Activated CD4-positive, CD25-positive, alpha-beta regulatory T cell (primary cell): ENCODE measurements around the gene PIGZ.
A peak's percentile ranks its signal among the peaks of the same experiment; 100 is the strongest.

Source experiments
- DNase-seq, 4 experiments: peaks; one replicate each; lab custom pipeline; 2025; lab: John Stamatoyannopoulos, UW

Gene PIGZ, protein sequence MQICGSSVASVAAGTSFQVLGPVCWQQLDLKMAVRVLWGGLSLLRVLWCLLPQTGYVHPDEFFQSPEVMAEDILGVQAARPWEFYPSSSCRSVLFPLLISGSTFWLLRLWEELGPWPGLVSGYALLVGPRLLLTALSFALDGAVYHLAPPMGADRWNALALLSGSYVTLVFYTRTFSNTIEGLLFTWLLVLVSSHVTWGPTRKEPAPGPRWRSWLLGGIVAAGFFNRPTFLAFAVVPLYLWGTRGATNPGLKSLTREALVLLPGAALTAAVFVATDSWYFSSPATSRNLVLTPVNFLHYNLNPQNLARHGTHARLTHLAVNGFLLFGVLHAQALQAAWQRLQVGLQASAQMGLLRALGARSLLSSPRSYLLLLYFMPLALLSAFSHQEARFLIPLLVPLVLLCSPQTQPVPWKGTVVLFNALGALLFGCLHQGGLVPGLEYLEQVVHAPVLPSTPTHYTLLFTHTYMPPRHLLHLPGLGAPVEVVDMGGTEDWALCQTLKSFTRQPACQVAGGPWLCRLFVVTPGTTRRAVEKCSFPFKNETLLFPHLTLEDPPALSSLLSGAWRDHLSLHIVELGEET

DNA sequence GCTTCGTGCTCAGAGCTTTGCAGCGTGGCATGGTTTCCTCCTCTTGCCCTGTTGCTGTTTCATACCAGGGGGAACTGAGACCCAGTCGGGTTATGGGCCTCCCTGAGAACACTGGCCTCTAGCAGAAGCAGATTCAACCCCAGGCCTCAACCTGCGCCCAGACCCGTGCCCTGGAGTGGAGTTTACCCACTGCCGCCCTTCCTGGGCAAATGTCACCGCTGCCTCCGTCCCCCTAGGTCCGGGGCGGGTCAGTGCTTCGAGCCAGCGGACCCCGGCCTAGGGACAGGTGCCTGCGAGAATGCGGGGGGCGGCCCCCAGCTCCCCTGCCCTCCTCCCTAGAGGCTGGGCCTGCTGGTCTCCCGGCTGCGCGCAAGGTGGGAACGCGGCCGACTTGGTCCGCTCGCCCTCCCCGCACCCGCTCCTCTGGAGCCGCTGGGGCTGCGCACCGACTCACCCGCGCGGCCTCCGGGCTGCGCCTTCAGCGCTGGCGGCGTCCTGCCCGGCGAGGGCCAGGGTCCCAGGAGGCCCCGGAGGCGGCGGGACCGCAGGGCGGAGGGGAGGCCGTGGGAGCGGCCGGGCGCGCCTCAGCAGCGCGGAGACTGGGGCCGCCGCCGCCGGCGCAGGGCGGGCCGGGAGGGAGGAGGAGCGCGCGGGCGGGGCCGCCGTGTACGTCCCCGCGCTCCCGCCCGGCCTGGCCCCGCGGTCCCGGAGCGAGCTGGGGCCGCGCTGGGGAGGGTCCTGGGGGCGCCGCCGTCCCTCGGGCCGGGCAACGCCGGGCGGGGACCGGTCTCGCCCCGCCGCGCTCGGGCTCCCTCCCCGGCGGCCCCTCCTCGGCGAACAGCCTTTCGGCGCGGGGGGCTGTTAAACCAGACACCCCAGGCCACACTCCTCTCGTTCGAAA lies at the start of gene PIGZ:
Gene PIGZ, minus strand, starts transcription at position 601 of the 901 bp plus-strand sequence. CDS start 16,802 bp downstream, outside the sequence.
- DNase-seq: peak in 1 of 4 experiments; percentile 21

DNA sequence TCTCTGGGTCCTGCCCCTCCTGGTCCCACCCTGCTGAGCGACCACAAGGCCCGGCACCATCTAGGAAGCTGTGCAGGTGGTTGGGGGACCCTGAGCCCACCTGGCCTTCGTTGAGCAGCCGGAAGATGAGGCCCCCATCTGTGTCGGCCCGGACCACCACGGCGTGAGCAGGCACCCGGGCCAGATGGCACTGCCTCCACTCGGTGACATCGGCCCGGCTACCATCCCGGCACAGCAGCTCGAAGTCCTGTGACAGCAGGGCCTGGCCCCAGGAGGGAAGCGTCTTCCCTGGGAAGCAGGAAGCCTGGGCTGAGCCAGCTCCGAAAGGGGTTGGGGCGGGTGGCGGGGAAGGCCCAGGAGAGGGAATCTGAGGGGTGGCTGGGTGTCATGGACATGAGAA lies 48.4 kb upstream of the PIGZ start:
- no peak for DNase-seq

DNA sequence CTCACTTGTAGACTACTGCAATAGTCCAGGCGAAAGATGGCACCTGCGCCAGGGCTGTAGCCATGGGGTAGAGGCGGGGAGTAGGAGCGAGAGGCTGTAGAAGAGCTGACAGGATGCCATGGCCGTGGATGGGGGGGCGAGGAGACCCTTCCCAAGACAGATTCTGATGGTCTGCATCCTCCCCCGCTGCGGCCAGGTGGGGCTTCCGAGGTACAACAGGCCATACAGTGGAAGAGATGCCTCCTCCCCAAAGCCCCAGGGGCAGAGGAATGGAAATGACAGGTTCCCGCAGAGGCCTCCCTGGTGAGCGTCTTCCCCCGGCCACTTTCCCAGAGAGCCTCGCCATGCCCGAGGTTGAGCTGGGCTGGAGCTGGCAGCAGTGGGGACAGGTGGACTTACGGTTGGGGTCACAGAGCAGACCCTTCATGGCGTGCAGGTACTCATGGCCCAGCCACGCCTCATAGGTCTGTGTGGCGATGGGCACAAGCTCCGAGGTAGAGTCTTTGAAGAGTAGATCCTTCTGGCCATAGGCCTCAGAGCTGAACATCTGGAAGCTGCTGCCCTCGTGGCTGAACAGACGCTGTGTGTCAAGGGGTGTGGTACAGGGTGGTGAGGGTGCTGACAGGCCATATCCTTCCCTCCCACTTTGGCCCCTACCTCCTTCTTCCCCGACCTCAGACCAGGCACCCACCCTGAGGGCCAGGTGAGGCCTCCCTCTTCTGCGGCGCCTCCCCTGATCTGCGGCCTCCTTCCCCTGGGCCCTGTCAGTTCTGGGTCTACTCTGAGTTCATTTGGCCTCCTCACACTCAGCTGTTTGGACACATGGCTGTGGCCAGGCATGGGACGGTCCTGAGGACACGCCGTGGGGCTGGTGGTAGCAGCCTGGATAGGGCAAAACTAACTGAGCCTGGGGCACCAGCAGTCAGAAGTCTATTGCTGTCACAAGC lies 47.4 kb upstream of the PIGZ start:
- no peak for DNase-seq

DNA sequence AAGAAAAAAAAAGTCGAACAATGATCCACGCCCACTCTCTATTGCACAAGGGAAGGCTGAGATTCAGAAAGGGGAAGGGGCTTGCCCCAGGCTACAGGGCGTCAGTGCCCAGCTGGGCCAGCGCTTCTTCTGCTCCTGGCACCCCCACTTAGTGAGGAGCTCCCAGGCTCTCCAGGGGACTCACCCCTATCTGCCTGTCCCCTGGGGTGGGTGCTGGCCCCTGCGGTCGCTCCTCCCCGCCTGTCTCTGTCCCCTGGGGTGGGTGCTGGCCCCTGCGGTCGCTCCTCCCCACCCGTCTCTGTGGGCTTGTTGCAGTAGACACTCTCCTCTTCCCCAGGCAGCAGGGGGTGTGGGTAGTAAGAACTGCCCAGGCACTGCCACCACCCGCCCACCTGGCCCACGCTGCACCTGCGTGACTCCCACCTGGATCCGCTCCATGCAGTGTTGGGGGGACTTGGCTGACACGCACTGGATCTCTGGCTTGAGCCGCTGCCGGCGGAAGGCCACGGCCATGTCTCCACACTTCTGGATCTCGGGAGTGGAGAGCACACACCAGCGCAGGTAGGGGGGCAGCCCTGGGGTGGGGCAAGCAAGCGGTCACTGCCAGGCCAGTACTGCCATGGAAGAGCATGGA lies 46.4 kb upstream of the PIGZ start:
- DNase-seq: no peak

DNA sequence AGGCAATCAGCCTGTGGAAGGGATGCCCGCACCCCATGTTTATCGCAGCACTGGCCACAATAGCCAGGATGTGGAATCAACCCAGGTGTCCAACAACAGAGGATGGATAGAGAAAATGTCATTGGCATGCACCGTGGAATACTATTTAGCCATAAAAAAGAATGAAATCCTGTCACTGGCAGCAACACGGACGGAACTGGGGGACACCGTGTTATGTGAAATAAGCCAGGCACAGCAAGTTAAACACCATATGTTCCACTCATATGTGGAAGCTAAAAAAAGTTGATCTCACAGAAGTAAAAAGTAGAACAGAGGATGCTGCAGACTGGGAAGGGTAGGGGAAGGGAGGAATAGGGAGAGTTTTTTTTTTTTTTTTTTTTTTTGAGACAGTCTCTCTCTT lies 45.4 kb upstream of the PIGZ start:
- DNase-seq: no peak

DNA sequence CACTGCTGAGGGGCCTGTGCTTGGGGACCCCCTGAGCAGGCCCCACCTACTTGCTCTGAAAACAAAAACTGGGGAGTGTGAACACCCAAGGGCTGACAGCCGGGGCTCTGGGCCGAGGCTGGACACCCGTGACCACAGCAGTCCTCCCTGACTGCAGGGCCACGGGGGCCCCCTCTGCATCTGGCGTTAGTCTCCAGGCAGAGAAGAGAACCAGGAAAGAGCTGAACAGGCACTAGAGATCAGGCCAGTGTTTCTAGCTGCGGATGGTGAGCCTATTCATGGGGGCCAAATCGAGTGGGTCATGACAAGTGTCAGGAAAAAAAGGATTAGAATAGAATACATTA lies 43.9 kb upstream of the PIGZ start:
- no peak for DNase-seq

DNA sequence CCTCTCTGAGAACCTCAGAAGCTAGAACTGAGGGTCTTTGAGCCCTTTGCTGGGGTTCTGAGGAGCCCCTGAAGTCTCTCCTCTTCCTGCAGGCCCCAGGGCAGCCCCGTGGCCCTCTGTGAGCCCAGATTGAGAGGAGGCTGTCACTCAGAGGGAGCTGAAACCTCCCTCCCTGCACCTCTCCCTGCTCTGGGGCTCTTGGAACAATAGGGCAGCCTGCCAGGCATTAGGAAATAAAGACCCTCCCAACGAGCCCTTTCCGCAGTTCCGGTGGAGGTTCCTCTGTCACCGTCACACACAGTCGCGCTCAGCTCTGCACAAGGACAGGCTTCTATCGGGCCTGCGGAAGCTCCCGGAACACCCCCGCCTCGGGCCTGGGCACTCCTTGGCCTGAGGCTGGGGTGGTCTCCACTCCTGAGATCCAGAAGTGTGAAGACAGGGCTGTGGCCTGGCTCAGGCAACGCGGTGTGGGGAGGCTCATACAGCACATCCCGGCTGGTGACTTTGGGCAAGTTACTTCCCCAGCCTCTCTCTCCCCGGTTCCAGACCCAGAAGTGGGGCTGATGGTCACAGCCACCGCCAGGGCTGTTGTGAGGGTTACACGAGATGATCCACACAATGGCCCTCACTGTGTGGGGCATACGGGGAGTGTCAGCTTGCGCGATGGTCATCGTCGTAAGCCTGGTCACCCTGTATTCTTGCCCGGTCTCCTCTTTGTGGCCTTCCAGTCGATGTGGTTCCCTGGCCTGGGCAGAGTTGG lies 43.3 kb upstream of the PIGZ start:
- no peak for DNase-seq

DNA sequence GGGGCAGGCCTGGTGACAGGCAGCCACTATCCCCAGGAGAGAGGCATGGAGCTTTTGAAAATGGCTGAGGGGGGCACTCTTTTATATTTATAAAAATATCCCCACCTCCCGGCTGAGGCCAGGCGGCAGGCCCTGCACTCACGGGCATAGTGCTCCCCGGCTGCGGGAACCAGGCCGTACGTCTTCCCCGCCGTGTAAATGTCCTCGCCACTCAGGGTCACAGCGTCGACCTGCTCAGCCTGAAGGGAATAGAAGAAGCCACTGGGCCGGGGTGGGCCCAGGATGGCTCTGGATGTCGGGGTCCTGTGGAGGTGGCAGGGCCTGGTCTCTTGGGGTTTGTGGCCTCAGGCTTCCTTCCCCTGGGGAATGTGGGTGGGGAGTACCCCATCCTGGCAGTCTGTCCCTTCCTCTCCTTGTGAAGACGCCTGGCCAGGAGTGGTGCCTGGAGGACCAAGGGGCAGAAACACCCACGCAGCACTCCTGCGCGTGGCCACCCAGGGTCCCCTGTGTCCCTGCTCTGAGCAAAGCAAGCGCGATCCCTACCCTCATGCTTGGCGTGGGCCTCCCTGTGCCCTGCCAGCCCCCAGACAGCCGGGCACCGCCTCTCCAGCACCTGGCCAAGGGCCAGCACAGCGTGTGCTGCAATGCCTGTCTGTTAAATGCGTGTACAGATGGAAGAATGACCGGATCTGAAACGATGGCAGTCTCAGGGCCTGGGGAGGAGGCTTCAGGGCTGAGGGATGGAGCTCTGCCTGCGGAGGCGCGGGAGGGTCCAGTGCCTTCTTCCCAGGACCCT lies 42.1 kb upstream of the PIGZ start:
- DNase-seq: no peak

DNA sequence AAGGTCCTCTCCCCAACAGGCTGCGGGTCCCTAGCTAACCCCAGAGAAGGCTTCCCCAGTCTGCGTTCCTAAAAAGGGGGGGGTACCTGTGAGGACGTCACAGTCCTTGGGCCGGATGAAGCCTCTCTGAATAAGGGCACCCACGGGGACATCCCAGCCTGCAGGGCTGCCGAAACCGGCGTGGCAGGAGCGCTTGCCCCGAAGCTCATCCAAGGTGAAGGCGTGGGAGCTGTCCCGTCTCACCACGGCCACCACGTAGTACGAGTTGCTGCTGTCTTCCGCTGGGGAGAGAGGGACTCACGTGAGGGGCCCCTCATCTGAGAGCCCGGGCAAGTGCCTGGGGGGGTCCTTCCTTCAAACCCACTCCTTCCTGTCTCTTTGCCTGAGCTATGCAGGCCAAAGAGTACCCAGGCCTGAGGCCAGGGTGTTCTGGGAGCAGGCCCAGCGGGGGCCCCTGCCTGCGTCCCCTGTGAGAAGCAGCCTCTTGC lies 40.9 kb upstream of the PIGZ start:
- DNase-seq: no peak

DNA sequence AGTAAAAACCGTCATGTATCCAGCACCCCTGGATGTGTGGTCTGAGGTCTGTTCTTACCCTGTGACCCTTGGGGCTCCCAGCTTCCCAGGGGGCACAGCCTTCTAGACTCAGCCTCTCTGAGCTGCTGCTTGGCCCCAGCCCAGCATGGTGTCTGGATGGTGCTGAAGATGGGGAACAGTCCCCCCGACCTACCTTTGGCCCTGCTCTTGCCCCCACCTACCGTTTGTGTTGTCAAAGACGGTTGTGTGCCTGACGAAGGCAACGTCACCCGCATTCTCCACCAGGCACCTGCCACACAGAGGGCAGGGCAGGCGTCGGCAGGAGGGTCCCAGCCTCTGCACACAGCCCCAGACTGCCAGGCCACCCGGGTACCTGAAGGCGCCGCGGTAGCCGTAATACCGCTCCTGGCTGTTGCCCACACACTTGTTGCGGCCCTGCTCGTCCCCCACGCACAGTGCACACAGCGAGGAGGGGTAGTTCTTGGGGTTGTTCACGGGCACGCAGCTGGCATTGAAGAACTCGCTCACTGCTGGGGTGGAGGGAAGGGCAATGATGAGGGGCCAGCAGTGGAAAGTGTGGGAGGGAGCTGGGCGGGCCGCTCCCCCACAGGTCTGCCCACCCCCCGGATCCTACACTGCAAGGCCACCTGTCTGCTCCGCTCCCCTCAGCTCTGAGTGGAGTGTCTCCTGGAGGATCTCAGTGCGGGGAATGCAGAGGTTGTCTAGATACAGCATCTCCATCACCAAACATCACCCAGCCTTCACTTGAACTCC lies 40.0 kb upstream of the PIGZ start:
- no peak for DNase-seq

DNA sequence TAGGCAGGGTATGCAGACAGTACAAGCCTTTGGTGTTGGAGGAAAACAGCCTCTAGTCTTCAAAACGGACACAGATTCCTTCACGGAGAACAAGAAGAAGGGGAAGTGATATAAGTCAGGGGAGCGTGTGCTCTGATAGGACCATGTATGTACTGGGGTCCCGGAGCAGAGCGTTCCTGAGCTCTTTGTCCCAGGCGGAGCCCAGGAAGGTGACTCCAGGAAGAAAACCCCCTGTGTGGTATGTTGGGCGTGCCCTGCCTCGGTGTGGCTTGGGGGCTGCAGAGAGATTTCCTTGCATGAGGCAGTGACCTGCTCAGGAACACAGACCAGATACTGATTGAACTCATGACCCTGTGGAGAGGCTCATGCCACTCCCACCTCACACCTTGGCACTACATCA lies 39.3 kb upstream of the PIGZ start:
- DNase-seq: no peak

DNA sequence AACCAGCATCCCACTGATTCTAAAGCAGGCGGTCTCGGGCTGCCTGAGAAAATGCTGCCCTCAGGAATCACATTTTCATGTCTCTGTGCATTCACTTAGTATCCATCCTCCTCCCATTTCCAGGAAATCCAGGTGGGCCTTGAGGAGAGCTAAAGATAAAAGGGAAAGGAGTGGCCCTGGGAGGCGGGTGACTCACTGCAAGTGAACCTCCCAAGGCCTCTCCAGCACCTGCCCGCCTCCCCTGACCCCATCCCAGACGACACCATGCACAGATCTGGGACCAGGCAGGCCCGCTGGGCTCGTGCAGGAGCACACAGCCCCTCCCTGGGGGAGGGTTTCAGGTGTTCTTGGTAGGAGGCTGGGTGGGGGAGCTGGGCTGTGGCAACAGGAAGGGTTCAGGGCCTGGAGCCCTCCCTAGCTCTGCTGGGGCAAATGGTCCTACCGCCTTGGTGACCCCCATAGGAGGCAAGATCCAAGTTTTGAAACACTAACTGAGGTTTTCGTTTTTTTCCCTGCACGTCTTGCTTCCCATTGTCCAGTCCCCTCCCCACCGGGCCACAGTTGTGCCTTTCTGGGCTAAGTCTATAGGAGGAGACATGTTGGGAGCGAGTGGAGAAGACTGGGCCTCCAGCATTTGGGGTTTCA lies 38.8 kb upstream of the PIGZ start:
- no peak for DNase-seq

DNA sequence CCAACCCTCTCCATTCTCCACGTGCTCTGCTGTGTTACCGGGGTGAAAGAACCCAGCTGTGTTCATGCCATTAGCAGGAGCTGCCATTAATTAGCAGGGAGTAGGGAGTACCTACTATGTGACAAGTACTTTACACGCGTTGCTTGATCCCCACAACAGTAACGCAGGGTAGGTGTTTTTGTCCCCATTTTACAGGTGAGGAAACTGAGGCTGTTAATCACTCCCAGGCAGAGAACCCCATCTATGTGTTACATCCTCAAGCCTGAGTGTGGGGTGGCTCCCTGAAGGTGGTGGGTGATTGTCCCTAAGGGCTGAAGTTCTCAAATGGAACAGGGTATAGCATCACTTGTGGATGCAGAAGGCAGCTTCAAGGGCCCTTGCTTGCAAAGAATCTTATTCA lies 38.2 kb upstream of the PIGZ start:
- DNase-seq: no peak

DNA sequence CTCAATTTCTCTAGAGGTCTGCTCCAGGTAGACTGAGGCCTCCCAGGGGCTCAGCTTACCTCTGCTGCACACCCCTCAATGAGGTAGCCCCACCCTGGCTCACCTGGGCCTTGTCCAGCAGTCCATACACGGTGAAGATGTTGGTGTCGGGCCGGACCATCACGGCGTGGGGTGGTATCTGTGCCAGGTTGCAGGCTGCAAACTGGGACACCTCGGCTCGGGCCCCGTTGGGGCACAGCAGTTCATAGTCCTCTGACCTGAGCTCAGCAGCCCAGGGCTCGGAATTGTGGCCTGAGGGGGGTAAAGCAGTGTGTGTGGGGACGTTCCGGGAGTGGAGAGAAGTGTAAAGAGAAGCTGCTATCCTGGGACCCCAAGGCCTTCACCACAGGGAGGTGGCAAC lies 37.8 kb upstream of the PIGZ start:
- DNase-seq: no peak

DNA sequence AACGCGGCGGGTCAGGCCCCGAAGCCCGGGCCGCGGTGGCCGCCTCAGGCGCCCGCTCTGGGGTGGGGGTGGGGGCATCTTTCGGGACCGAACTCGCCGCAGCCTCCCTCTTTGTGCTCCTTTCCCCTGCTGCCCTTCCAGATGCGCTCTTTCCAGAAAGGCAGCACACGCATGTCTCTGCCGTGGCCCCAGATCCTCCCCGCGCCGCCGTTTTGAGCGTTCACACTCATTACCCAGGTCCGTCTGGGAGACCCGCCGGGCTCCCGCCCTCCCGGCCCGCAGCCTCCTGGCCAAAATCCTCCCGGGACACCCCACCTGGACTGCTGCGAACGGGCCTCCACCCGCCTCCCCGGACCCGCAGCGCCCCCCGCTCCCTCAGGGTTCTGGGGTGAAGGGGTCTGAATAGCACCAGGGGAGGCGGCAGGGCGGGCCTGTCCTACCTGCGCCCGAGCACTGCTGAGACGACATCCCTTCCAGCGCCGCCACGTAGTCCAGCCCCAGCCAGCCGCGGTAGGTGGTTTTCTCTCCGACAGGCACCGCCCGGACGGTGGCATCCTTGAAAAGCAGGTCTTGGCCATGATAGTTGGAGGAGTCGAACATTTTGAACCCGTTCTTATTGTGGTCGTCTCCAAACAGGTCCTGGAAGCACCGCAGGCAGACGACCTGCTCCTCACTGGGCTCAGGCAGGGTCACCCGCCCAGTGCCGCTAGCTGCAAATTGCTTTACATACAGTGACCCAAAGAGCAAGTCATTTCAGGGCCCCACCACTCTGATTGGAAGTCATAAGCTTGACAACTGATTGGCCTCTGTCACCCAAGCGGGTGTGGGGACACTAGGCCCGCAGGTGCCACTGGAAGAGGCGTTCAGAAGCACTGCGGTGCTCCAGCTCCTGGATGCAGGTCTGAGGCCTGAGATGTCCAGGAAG lies 35.1 kb upstream of the PIGZ start:
- no peak for DNase-seq

DNA sequence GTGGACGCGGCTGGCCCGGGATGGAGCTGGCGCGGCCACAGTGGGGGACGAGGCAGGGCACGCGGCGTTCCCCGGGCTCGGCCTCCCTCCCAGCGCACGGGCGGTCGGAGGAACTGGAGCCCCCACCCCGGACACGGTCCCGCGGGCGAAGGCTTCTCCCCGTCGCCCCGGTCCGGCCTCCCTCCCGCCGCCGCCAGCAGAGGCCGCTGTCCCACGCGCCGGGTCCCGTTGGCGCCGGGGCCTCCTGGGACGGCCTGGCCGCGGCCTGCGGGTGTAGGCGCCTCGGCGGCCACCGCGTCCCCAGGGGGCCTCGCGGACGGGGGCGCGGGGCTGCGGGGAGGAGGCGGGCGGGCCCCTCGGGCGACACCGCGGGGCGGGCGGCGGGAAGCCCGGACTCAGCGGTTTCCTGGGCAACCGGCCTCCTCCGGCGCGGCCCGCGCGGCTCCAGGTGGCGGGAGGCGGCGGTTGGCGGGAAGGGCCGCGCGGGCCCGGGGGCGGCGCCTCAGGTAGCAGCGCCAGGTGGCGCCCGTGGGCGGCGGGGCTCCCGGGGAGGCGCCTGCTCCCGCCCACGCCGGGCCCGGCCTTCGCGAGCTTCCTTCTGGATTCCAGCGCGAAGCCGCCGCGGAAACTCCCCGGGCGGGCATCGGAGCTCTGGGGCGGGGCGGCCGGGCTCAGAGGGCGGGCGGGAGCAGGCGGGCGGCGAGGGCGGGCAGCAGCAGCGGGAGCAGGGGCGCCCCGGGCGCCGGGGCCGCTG lies 34.2 kb upstream of the PIGZ start:
- DNase-seq: peak; percentile 53 to 62 (median 60)
